ENCODE data around the gene H2AZ2.
"Not testable (repeated sequence)": the region's sequence is repeated elsewhere in the genome, so short reads cannot be mapped to it uniquely, and the experiment has no call there.

Gene H2AZ2

DNA sequence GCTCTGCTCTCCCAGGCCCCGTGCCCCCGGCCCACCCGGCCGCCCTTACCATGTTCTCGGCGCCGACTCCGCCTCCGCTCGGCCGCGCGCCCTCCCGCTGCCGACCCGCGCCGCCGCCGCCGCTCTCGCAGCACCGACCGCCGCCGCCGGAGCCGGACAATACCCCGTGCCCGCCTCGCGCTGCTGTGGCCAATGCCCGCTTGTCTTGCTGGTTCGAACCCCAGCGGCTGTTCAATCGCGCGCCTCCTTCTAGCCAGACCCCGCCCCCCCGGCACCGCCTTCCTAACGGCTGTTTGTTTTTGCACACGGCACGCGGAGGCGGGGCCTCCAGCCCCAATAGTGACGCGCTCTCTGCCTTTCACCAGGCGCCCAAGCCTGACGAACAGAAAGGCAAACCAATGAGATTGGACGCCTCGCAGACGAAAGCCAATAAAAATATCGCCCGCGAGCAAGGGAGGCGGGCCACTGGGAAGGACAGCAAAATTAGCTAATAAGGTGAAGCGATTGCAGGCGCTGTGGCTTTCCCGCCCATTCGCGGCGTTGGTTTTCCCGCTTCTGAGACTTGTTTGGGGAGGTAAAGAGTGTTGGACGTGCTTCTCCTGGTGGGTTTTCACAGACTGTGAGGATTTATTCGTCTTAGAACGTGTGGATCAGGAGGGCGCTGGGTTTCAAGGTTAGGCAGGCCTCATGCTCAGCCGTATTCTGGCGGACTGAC lies at the start of gene H2AZ2:
Gene H2AZ2 (minus strand): TSS at position 168 of the 715 bp plus-strand sequence. CDS start 116 bp downstream, at position 52.
- peak; percentile 100 for DNase-seq

DNA sequence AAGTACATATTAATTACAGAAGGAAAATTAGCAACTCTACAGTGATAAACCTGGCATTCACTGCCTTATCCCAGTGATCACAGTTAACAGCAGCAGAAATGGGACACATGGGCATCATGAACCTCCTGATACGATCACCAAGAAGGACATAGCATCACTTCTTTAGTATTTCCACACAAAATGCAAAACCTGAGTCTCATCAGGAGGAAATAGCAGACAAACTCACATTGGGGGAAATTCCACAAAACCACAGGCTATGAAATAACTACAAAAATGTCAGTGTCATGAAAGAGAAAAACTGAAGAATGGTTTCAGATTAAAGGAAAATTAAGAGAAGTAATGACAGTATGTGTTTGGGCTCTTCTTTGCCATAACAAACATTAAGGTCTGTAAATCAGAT lies 49.4 kb upstream of the H2AZ2 start:
- no peak for DNase-seq

DNA sequence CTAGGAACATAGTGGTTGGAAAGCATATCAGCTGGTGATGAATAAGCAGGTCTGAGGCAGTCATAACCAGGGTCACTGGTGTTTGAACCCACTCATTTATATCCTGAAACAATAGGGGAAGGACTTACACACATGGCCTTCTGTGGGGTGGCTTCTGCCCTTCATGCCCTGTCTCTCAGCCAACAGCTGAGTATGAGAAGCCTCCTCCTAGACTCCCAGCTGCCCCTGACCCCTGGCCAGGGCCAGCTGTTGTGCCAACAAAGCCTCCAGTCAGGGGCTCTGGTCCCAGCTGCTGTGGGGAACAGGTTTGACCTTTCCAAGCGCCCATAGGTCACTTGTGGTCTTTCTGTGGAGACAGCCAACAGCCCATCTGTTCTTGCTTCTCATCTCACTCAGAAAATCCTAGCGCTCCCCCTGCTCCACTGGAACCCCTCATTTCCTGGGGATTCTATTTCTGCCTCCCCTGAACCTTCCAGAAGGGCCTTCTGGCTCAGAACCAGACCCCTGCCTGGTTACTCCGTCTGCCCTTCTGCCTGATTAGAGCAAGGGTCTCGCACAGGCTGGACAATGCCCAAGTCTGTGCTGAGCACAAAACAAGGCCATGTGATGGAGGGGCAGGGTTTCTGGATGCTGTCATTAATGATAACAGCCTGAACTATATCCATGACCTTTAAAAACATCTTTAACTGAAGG lies 47.1 kb upstream of the H2AZ2 start:
- DNase-seq: no peak

DNA sequence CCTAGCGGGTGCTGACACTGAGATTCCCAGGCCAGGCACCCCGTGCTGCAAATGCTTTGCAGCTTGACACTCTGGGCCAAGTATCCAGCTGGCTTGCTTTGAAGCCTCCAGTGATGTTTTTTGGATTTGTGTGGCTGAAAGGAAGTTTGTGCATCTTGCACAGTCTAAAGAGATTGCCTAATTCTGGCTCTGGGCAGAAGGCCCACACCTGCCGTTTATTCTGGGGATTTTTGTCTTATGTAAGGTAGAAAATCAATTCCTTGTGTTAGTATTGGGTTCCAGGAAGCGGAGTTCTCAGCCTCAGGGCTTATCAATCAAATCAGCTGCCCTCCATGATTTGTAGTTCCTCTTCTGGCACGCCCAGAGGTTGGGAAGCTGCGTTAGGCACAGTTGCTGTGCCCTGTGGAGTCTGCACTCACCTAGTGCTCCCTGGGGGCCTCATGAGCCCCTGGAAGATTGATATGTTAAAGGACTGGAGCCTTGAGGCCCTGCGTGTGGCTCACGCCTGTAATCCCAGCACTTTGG lies 45.9 kb upstream of the H2AZ2 start:
- no peak for DNase-seq

DNA sequence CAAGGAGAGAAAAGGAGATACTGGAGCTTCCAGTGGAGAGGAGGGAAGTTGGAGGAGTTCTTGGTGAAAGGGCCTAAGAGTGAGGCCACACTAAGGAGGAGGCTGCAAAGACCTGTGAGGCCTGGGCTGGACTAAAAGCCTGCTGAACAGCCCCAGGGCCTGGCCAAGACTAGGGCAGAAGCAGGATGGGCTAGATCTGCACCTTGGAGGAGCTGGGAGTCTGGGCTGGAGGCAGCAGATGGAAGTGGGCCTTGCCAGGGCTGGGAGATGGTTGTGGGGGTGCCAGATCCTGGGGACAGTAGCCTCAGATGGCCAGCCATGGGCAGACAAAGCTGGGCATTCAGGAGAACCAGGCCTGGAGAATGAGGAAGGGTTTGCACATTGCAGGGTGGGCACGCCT lies 43.9 kb upstream of the H2AZ2 start:
- no peak for DNase-seq

DNA sequence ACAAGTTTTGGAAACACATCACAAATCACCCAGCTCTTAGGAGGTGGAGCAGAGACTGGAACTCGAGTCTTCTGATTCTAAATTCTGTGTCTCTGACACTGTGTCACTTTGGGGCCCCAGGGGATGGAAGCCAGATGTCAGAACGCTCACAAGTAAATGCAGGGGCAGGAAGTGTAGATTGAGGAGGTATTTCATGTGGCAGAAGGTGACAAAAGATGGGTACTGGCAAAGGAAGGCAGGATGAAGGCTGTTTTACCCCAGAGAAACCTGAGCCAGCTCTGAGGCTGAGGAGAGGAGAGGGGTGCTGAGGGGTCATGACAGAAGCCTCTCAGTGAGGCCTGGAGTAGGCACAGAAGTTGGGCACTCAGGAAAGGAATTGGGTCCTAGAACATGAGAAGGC lies 43.5 kb upstream of the H2AZ2 start:
- no peak for DNase-seq

DNA sequence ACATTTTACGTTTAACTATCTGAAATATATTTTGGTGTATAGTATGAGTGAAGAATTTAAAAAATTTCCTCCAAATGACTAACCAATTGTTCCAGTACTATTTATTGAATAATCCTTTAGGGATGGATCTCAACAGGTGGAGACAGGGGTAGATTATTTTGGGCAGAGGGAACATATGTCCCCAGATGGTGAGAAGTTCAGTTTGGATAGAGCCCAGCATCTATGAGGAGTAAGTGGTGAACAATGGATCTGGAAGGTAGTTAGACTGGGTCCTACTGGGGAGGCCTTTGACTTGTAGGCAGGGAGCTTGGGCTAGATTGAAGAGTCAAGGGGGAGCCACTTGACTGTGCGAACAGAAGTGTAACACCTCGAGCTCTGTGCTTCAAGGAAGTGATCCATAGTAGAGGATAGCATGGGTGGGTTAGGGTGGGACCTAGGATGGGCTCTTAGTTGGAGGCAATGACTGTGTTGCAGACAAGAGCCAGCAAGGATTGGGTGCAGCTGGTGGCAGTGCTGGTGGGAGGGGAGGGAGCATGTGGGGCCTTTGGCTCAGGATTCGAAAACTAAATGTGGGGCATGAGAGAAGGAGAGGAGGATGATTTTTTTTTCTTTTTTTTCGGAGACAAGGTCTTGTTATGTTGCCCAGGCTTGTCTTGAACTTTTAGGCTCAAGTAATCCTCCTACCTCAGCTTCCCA lies 41.3 kb upstream of the H2AZ2 start:
- DNase-seq: no peak

DNA sequence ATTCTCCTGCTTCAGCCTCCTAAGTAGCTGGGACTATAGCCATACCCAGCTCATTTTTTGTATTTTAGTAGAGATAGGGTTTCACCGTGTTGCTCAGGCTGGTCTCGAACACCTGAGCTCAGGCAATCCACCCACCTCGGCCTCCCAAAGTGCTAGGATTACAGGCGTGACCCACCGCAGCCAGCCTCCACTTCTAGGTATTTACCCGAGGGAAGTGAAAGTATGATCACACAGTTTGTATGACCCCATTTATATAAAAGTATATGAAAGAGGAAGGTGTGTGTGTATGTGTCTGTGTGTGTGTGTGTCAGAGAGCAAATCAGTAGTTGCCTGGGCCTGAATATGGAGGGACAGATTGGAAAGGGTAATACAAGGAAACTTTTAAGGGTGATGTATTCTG lies 39.4 kb upstream of the H2AZ2 start:
- no peak for DNase-seq

DNA sequence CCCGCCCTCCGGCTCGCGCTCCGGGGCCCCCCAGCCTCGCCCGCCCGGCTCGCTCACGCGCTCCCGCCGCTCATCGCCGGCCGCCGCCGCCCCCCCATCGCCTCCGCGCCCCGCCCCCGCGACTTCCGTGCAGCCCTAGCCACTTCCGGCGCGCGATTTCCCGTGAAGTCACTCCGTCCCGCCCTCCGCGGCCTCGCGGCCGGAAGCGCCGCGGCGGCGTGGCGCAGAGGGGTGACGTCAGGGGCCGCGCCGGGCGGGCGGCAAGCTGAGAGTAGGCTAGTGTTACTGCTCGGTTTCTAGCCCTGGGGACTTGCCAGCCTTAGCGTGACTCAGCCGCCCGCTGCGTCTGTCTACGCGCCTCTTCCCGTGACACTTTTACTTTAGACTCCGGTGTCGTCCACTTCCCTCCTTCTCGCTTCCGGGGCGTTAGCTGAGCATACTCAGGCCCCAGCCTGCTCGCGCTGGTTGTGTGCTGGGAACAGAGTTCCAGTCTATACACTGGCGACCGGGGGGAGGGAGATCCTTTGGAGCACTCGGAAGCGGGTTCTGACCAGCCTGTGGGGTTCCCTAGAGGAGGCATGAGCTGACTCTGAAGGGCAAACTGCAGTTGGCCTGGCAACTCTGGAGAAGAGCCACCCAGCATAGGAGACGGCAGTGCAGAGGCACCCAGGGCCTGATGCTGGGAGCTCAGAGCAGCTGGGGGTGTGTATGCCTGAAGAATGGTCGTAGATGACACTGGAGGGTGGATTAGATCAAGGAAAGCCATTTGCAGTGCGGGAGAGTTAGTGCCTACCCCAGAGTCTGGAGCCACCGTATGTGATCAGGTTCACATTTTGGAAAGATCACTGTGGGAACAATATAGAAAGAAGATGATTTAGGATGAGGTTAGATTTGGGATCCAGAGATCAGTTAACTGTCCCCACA lies 37.8 kb upstream of the H2AZ2 start, which contains the start of gene PURB:
Gene PURB (minus strand): TSS at position 137 of the 924 bp plus-strand sequence. CDS start 182 bp downstream, outside the sequence.
- peak; percentile 90 for DNase-seq

DNA sequence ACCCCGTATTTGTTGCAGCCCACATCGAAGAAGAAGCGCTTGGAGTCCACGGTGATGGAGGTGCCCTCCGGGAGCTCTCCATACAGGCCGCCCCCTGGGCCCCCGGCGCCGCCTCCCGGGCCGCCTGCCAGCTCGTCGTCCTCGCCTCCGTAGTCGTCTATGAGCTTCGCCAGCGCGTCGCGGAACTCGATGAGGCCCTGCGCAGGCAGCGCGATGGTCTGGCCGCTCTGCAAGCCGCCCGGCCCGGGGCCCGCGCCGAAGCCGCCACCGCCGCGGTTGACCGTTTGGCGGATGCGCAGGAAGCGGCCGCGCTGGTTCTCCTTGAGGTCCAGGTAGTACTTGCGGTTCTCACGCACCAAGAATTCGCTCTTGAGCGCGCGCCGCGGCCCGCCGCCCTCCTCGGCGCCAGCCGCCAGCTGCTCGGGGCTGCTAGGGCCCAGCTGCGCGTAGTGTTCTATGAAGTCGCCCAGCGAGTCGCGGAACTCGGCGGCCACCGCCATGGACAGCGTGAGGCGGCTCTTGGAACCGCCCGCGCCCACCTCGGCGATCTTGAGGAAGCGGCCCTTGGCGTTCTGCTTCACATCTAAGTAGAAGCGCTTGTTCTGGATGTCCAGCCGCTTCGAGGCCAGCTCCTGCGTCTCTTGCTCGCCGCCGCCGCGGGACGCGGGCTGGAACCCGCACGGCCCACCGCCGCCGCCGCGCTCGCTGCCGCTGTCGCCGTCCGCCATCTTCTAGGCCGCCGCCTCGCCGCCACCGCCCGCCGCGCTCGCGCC lies 36.9 kb upstream of the H2AZ2 start:
- DNase-seq: peak; percentile 6

DNA sequence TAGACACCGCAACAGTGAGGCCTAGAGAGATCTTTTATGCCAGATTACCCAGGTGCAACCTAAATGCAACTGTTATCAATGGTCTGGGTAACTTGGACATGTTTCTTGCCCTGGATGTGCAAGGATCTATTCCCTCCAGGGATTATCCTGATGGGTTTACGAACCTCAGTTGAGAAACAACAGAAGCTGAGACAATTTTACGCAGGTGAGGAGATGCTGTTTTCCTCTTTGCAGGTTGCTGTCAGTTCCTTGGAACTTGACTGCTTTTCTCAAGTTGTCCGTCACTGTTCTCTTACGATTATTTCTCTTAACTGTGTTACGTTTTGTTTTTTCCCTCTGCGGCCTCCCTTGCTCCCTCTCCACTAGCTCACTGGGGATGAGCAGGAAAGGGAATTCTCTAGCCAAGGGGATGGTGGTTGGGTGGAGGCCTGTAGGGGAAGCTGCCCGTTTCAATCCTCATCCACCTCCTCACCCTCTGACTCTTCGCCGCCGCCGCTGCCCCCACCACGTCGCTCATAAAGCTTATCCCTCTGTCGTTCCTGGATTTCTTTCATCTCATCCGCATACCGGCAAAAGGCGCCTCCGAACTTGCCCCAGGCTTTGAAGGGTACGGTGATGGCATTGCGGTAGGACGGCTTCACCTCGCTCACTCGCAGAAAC lies 36.2 kb upstream of the H2AZ2 start:
- no peak for DNase-seq

DNA sequence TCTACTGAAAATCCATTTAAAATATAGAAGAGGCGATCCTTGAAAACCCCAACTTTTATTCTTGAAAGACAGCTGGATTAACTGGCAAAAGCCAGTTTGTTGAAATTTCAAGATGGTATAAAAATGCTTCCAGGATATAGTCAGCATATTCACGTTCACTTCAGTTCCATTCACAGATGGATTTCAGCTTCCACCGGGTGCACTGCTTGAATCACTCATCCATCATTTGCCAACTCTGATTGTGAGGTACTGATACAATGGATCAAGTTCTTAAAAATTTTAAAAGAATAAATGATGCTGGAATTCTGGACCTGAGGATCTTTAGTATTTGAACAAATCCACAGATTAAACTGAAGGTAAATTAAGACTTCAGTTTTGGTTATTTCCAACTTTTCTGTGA lies 35.0 kb upstream of the H2AZ2 start:
- DNase-seq: no peak

DNA sequence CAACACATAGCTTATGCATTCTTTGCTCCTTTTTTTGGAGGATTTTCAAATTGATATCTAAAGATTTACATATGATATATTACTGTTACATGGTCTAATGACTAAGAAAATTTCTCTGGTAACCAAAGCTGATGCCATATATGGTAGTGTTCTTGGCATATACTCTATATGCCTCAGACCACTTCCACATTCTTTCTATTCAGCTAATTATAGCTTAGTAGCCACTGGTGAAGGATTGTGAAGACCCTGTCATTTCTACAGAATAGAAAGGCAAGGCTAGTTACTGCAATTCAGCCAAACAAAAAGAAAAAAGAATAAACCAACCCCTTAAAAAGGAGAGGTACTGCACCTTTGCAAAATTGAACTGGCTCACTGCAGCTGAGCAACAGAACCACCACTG lies 33.7 kb upstream of the H2AZ2 start:
- DNase-seq: no peak

DNA sequence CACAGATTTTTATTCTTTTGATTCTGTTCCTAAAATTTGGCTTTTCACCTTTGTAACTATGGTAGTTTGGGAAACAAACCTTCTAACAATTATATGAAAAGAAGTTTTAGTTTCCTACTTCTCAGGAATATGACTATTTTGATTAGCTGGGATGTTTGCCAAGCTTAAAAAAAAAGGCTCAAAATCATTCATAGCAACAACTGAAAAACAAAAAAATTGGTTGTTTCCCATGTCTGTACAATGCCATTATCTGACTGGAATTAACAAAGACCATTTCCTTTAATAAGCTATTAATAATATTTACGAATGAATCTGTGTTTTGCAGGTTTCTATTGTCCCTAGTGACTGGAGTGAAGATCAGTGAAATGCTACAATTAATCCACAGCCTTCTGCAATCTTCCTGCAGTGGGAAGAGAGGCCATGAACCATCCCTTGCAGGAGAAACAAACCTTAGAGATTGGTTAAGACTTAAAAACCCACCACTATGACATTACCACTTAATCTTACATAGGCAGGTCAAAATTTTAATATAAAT lies 33.2 kb upstream of the H2AZ2 start:
- no peak for DNase-seq

DNA sequence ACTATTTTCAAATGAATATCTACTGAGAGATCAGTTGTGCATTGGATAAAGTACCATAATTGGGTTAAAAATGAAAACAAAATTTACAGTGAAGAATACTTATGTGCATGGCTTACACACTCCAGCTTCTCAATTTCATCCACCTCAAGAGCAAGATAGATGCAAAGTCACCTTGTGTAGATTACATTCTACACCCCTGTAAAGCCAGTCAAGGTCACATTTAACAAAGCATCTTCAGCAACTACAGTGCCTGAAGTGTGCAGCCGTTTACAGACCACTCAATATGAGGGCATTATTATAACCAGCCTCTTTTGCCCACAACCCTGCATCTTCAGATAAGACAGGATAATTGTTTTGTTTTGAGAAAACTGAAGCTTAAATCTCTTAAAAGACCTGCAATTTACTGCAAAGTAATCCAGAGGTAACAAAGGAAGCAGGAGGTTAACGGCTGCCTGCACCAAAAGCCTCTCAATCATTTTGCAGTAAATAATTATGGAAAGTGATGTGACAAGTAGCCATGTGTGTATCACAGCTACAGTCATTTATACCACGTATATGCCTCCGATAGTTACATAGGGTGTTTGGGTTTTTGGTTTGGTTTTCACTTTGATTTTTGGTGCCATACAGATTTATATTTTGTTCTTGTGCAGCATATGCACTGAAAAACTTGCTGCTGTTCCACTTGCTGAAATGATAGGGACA lies 32.6 kb upstream of the H2AZ2 start:
- DNase-seq: no peak

DNA sequence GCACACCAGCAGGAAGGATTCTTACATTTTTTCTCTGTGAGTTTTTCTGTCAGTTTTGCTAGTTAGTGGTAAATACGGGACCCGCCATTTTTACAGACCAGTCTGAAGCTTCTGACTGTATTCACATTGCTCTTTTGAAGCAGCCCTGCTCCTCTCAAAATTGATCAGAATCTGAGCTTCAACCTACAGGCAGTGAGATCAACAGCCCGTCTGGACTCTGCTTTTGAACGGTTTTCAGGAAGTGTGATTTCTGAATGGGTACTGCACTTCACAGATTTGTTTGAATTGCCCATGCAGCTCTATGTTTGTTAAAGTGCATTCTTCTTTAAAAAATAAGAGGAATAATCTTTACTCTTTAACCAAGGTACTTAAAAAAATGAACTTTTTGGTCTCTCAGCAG lies 28.5 kb upstream of the H2AZ2 start:
- no peak for DNase-seq

DNA sequence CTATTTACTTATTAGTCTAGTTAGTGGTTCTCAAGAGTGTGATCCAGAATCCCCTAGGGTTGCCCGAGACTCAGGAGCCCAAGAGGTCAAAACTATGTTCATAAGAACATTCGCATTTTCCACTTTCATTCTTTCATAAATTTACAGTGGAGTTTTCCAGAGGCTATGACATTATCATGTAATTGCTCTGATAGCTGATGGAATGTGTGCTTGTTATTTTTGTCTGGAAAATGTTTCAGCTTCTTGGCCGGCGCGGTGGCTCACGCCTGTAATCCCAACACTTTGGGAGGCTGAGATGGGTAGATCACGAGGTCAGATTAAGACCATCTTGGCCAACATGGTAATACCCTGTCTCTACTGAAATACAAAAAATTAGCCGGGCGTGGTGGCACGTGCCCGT lies 27.4 kb upstream of the H2AZ2 start:
- DNase-seq: no peak

DNA sequence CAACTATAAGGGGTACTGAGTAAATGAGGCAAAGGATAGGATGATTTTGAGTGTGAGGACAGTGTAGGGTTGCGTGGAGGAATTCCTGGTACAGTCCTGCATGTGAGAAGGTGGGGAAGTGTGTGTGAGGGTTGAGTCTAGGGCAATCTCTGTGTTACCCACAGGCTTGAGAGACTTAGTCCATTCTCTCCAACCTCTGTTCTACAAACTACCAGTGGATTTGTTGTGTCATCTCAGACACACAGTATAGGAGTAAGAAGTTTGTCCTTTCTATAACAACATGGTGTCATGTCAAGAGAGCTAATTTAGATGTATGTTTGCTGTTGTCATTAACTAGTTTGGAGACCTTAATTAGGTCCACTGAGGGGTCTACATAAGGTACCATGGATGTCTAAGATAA lies 24.9 kb upstream of the H2AZ2 start:
- DNase-seq: no peak

DNA sequence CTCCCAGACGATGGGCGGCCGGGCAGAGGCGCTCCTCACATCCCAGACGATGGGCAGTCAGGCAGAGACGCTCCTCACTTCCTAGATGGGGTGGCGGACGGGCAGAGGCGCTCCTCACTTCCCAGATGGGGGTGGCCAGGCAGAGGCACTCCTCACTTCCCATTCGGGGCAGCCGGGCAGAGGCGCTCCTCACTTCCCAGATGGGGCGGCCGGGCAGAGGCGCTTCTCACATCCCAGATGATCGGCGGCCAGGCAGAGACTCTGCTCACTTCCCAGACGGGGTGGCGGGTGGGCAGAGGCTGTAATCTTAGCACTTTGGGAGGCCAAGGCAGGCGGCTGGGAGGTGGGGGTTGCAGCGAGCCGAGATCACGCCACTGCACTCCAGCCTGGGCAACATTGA lies 24.0 kb upstream of the H2AZ2 start:
- DNase-seq: not testable (repeated sequence)

DNA sequence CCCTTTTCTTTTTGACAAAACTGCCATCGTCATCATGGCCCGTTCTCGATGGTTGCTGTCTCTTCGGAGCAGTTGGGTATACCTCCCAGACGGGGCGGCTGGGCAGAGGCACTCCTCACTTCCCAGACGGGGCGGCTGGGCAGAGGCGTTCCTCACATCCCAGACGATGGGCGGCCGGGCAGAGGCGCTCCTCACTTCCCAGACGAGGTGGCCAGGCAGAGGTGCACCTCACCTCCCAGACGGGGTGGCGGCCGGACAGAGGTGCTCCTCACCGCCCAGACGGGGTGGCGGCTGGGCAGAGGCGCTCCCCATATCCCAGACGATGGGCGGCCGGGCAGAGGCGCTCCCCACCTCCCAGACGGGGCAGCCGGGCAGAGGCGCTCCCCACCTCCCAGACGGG lies 22.9 kb upstream of the H2AZ2 start:
- not testable (repeated sequence) for DNase-seq

All from DMS153 (cell line).